Sigmoid colon (tissue), 7 donors: Measurements from ENCODE around the gene ACADM. TPM values are rescaled to one million over a fixed set of nuclear protein-coding genes. Genes with fewer than 3 reads are reported as not detected.
"Not testable (repeated sequence)": the region's sequence is repeated elsewhere in the genome, so short reads cannot be mapped to it uniquely, and the experiment has no call there.

Experiments used
- DNase-seq: peaks from one replicate; pipeline ENCODE4 v3.0.0-alpha.2; 2019
- H3K27ac ChIP-seq, 4 donors: fragments of 200-600 bp; sonication (generic); one replicate each; pipeline ENCODE4 v1.5.1; 2016 to 2019; ENCODE audit warnings: mild to moderate bottlenecking in 1 of 4
- H3K27me3 ChIP-seq, 3 donors: fragments of 200-600 bp; sonication (generic); one replicate each; pipeline ENCODE4 v1.5.1; 2019; ENCODE audit warnings: mild to moderate bottlenecking in 1 of 3
- H3K36me3 ChIP-seq, 4 donors: fragments of 200-600 bp; sonication (generic); one replicate each; pipeline ENCODE4 v1.5.1; 2016 to 2019
- H3K4me1 ChIP-seq, 4 donors: fragments of 200-600 bp; sonication (generic); one replicate each; pipeline ENCODE4 v1.5.1; 2017 to 2019
- H3K4me3 ChIP-seq, 4 donors: fragments of 200-600 bp; sonication (generic); one replicate each; pipeline ENCODE4 v1.5.1; 2017 to 2019; ENCODE audit warnings: mild to moderate bottlenecking in 2 of 4, moderate library complexity in 1 of 4
- H3K9me3 ChIP-seq, 4 donors: fragments of 200-600 bp in 3 of 4; sonication (generic) in 3 of 4; one replicate each; pipeline versions ENCODE4 v1.5.1 to v1.6.1; 2013 to 2019
- CTCF ChIP-seq, 4 experiments: fragments of 450-650 bp in 3 of 4; fragments of 200-600 bp in 1 of 4; IDR thresholded peaks; one replicate each; pipeline ENCODE4 v1.5.1; 2016 to 2019; ENCODE audit warnings: antibody characterized with exemption in 4 of 4, mild to moderate bottlenecking in 3 of 4, moderate library complexity in 2 of 4
- EP300 ChIP-seq, 4 donors: sonication (generic); formaldehyde crosslinking; IDR thresholded peaks; one replicate each; pipeline ENCODE4 v1.6.1; 2017; ENCODE audit warnings: antibody characterized with exemption in 4 of 4
- POLR2A ChIP-seq, 2 donors: fragments of 450-650 bp; IDR thresholded peaks; one replicate each; pipeline ENCODE4 v1.6.1; 2016; ENCODE audit warnings: antibody characterized with exemption in 2 of 2, mild to moderate bottlenecking in 2 of 2, moderate library complexity in 2 of 2
- POLR2AphosphoS5 ChIP-seq, 4 donors: sonication (generic); formaldehyde crosslinking; IDR thresholded peaks; one replicate each; pipeline ENCODE4 v1.6.1; 2017; ENCODE audit warnings: antibody characterized with exemption in 4 of 4
- WGBS, 2 donors: extraction: QIAGEN DNeasy Blood & Tissue Kit; methylation state at CpG; one replicate each; pipeline ENCODE4 v1.1.7; 2013; 5-methylcytosine and 5-hydroxymethylcytosine counted together
- intact Hi-C: fragments of 100-400 bp; cut with DNase I; formaldehyde crosslinking; loops from one replicate; pipeline ENCODE4 v1.15.1; 2023
- polyA plus RNA-seq, 3 donors: library from polyadenylated mRNA; stranded (reverse); fragments of 200-250 nt; gene quantifications; one replicate each; pipeline ENCODE4 v1.2.3, GENCODE V29; 2013
- total RNA-seq, 4 donors: library from RNA; depleted of rRNA; stranded (reverse); fragments of >200 nt; gene quantifications; one replicate each; pipeline ENCODE4 v1.1.0, GENCODE V29; 2016
- donor health status: healthy with polysubstance abuse.
- donor health status: Bipolar disorder and iron deficiency.
- donor health status: healthy.

Gene ACADM
- total and polyA plus RNA-seq, 7 donors: 33.0 to 197 (median 63.1) TPM

GRCh38 chr1:75765697-75766355 lies 41.3 kb downstream of the ACADM start:
- no peak for DNase-seq
- 97 to 98% methylated on average over 1 of the region's 1 CpG for WGBS, 2 donors

GRCh38 chr1:75768016-75768415 lies 43.5 kb downstream of the ACADM start:
- H3K27me3 ChIP-seq: no peaks in the 10 kb centered on the region
- intact Hi-C loops: no loop called here
- TF ChIP-seq POLR2A (IDR thresholded peaks at IDR 0.05) (no peak), CTCF (IDR thresholded peaks at IDR 0.05) (no peak), POLR2AphosphoS5 (IDR thresholded peaks at IDR 0.05) (no peak), EP300 (IDR thresholded peaks at IDR 0.05) (no peak)
- H3K27ac ChIP-seq: no peak overlapping the region
- no peaks in the 10 kb centered on the region for H3K9me3 ChIP-seq
- peaks cover 0 to 6% (median 0%) of the 10 kb centered on the region in 4 donors for H3K36me3 ChIP-seq
- H3K4me1 ChIP-seq: peaks cover 0 to 4% (median 0%) of the 10 kb centered on the region in 4 donors
- WGBS, 2 donors: 93 to 98% methylated on average over 1 of the region's 1 CpG
- no peak for DNase-seq
- H3K4me3 ChIP-seq: no peak overlapping the region

More at GRCh38 chr1:75765697-75766355, 41.3 kb downstream of the ACADM start:
- no peak for TF ChIP-seq POLR2A (IDR thresholded peaks at IDR 0.05)
- TF ChIP-seq POLR2AphosphoS5 (IDR thresholded peaks at IDR 0.05): no peak
- no peak for TF ChIP-seq CTCF (IDR thresholded peaks at IDR 0.05)
- no peak for TF ChIP-seq EP300 (IDR thresholded peaks at IDR 0.05)
- Histone ChIP-seq H3K9me3 (no peaks in the 10 kb centered on the region), H3K27me3 (no peaks in the 10 kb centered on the region), H3K36me3 (peaks cover 0 to 18% (median 0%) of the 10 kb centered on the region in 4 donors), H3K4me1 (peaks cover 0 to 4% (median 0%) of the 10 kb centered on the region in 4 donors), H3K27ac (peak overlapping the region in 1 of 4 donors; percentile 5), H3K4me3 (no peak overlapping the region)
- intact Hi-C loops: no loop called here

GRCh38 chr1:75770761-75771160 lies 46.3 kb downstream of the ACADM start:
- Histone ChIP-seq H3K4me3 (no peak overlapping the region), H3K36me3 (no peaks in the 10 kb centered on the region), H3K9me3 (no peaks in the 10 kb centered on the region), H3K4me1 (peaks cover 0 to 4% (median 0%) of the 10 kb centered on the region in 4 donors), H3K27ac (no peak overlapping the region), H3K27me3 (no peaks in the 10 kb centered on the region)
- TF ChIP-seq CTCF (IDR thresholded peaks at IDR 0.05) (no peak), POLR2AphosphoS5 (IDR thresholded peaks at IDR 0.05) (no peak), EP300 (IDR thresholded peaks at IDR 0.05) (no peak), POLR2A (IDR thresholded peaks at IDR 0.05) (no peak)
- WGBS, 2 donors: 65 to 70% methylated on average over 1 of the region's 1 CpG
- DNase-seq: no peak
- intact Hi-C loops: no loop called here

DNA sequence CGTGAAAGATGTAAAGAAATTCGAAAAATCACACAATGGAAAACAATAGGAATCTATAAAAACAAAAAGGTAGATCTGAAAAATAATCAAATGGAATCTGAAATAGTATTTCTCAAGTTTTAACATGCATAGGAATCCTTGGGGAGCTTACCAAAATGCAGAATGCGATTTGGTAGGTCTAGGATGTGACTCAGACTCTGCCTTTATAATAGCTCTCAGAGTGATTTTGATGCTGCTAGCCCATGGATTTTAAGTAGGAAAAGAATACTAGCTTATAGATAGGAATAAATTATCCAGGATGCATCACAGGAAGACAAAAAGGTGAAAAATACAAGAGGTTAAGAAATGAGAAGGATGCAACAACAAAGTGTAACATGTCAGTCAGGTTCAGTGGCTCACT lies 47.5 kb downstream of the ACADM start:
- Histone ChIP-seq H3K36me3 (no peaks in the 10 kb centered on the region), H3K9me3 (no peaks in the 10 kb centered on the region), H3K27ac (no peak overlapping the region), H3K4me3 (no peak overlapping the region), H3K27me3 (no peaks in the 10 kb centered on the region), H3K4me1 (no peaks in the 10 kb centered on the region)
- no peak for DNase-seq
- WGBS, 2 donors: 87 to 88% methylated on average over 3 of the region's 3 CpGs
- intact Hi-C loops: no loop called here
- TF ChIP-seq POLR2AphosphoS5 (IDR thresholded peaks at IDR 0.05): no peak
- TF ChIP-seq CTCF (IDR thresholded peaks at IDR 0.05): no peak
- TF ChIP-seq EP300 (IDR thresholded peaks at IDR 0.05): no peak
- no peak for TF ChIP-seq POLR2A (IDR thresholded peaks at IDR 0.05)

GRCh38 chr1:75777812-75778211 lies 53.3 kb downstream of the ACADM start:
- DNase-seq, H3K27me3 ChIP-seq, H3K4me1 ChIP-seq, H3K27ac ChIP-seq, H3K4me3 ChIP-seq, H3K36me3 ChIP-seq, H3K9me3 ChIP-seq, intact Hi-C loops: not testable (repeated sequence)
- WGBS, 2 donors: 83 to 96% methylated on average over 4 of the region's 4 CpGs

DNA sequence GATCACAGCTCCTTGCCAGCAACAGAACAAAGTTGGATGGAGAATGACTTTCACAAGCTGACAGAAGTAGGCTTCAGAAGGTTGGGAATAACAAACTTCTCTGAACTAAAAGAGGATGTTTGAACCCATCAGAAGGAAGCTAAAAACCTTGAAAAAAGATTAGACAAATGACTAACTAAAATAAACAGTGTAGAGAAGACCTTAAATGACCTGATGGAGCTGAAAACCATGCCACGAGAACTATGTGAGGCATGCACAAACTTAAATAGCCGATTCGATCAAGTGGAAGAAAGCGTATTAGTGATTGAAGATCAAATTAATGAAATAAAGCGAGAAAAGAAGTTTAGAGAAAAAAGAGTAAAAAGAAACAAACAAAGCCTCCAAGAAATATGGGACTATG lies 54.2 kb downstream of the ACADM start:
- 95 to 96% methylated on average over 5 of the region's 5 CpGs for WGBS, 2 donors
- H3K9me3 ChIP-seq, DNase-seq, H3K4me3 ChIP-seq, H3K27me3 ChIP-seq, H3K27ac ChIP-seq, intact Hi-C loops, H3K36me3 ChIP-seq, H3K4me1 ChIP-seq: not testable (repeated sequence)

GRCh38 chr1:75780183-75780582 lies 55.7 kb downstream of the ACADM start:
- H3K9me3 ChIP-seq, DNase-seq, intact Hi-C loops, H3K36me3 ChIP-seq, H3K27ac ChIP-seq, H3K27me3 ChIP-seq, H3K4me3 ChIP-seq, H3K4me1 ChIP-seq: not testable (repeated sequence)
- WGBS, 2 donors: 79 to 80% methylated on average over 4 of the region's 4 CpGs

- WGBS, 2 donors: 85 to 95% methylated on average over 4 of the region's 4 CpGs
- H3K36me3 ChIP-seq, DNase-seq, H3K27ac ChIP-seq, intact Hi-C loops, H3K4me3 ChIP-seq, H3K27me3 ChIP-seq, H3K9me3 ChIP-seq: not testable (repeated sequence)
- peaks cover 5 to 30% (median 20%) of the 10 kb centered on the region in 4 donors for H3K4me1 ChIP-seq
Measured at GRCh38 chr1:75783920-75784319, 59.4 kb downstream of the ACADM start.
